Activated naive CD8-positive, alpha-beta T cell treated with anti-CD3 and anti-CD28 coated beads, Interleukin-2, amount 10 ng/mL, durations not matched to agents 7 days and 5 days (primary cell): Measurements from ENCODE around the gene MAN2A1. TPM values are rescaled to one million over a fixed set of nuclear protein-coding genes. Genes with fewer than 3 reads are reported as not detected.
"Not testable (repeated sequence)": the region's sequence is repeated elsewhere in the genome, so short reads cannot be mapped to it uniquely, and the experiment has no call there.

Experiments used
- ATAC-seq: fragments of 150-1000 bp; cut with Tn5 transposase; one replicate; pipeline ENCODE4 v1.10.0; 2021; ENCODE audit warnings: low read depth, moderate library complexity
- POLR2A ChIA-PET: fragments of 350-600 bp; sonication (Branson Sonifier 250); formaldehyde crosslinking; loops from one replicate; lab custom pipeline; 2021; ENCODE audit warnings: antibody characterized with exemption; lab: Charles Lee
- DNase-seq: peaks from one replicate; pipeline ENCODE4 v3.0.0; 2021
- H3K27ac Mint-ChIP-seq: one replicate; pipeline ENCODE4 v1.8.0; 2022; ENCODE audit warnings: mild to moderate bottlenecking, mixed read lengths
- H3K27me3 Mint-ChIP-seq: one replicate; pipeline ENCODE4 v1.8.0; 2022; ENCODE audit warnings: mild to moderate bottlenecking, moderate library complexity, mixed read lengths
- H3K36me3 Mint-ChIP-seq: one replicate; pipeline ENCODE4 v1.8.0; 2021; ENCODE audit warnings: mild to moderate bottlenecking, mixed read lengths
- H3K4me1 Mint-ChIP-seq: one replicate; pipeline ENCODE4 v1.8.0; 2021; ENCODE audit warnings: mixed read lengths
- H3K4me3 Mint-ChIP-seq: one replicate; pipeline ENCODE4 v1.8.0; 2022; ENCODE audit warnings: mild to moderate bottlenecking, moderate library complexity, mixed read lengths
- H3K9me3 Mint-ChIP-seq: one replicate; pipeline ENCODE4 v1.8.0; 2021; ENCODE audit warnings: mixed read lengths
- total RNA-seq, 2 experiments: library from RNA; stranded (reverse); gene quantifications; one replicate each; pipeline ENCODE4 v1.2.3, GENCODE V29; 2021

Gene MAN2A1
- total RNA-seq, 2 experiments from 2014 or later = 38.2 to 46.4 TPM

DNA sequence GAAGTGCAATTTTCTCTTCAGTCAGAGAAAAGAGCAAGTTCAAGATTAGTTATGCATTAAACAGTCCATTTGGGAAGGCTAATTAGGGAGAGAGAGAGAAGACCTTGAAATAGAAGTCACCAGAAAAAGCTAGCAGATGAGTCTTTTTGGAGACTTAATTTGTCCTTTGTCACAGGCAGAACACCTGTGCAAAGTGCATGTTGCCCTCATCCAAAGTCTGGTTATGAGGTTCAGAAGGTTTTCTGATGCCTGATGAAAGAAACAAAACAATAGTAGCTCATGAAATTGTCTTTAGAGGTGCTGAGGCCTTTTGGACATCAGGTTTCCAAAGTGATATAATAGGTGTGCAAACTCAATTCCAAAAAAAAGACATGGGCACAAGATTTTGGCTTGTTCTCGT, 199.3 kb downstream of the MAN2A1 start:
- DNase-seq = no peak
- POLR2A ChIA-PET = no interaction called here
- Mint-ChIP-seq H3K4me3 (no peak overlapping the region), H3K9me3 (peaks cover 8% of the 10 kb centered on the region), H3K4me1 (no peaks in the 10 kb centered on the region), H3K27ac (no peak overlapping the region), H3K36me3 (peaks cover 3% of the 10 kb centered on the region), H3K27me3 (no peaks in the 10 kb centered on the region)
- ATAC-seq = no peak

- ATAC-seq, H3K36me3 Mint-ChIP-seq, H3K27me3 Mint-ChIP-seq, H3K9me3 Mint-ChIP-seq, H3K4me1 Mint-ChIP-seq, DNase-seq, POLR2A ChIA-PET, H3K27ac Mint-ChIP-seq, H3K4me3 Mint-ChIP-seq: not testable (repeated sequence)
These were observed 203.5 kb downstream of the MAN2A1 start for GRCh38 chr5:109893271-109893670.

DNA sequence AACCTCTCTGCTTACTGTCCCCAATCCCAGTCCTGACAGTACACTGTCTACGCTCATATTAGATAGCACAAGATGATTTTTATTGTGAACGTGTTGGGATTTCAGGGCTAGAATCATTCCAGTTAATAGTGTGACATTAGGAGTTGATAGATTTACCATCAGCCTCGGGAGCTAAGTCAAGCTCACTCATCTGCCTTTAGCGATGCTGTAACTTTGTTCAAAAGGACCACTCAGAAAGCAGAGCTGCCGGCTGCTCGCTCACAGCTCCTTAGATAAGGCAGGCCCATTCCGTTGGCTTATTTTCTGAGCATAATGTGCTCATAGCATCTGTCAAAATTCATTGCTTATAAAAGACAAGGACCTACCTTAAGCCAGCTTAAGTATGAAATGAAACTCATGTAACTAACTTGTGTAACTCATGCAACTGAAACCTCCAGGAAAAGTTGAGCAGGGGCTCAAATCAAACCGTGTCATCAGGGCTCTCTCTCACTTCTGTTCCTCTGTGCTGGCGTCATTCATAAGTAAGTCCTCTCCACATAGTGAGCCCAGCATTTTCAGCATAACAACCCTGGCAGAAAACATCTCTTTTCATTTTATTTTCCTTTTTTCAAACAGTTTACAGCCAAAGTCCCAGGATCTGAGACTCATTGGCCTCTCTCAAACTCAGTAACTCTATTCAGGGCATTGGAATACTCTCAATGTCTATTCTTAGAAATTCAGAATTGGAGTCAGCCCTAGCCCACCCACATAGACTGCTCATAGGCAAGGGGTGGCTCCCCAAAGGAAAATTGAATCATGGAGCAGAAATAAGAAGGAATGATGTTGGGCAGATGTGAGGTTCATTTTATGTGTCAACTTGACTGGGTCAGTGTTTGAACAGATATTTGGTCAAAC, 208.8 kb downstream of the MAN2A1 start:
- no peaks in the 10 kb centered on the region for H3K4me1 Mint-ChIP-seq
- DNase-seq = no peak
- no peaks in the 10 kb centered on the region for H3K27me3 Mint-ChIP-seq
- H3K27ac Mint-ChIP-seq = no peak overlapping the region
- no peak for ATAC-seq
- POLR2A ChIA-PET = no interaction called here
- H3K9me3 Mint-ChIP-seq = peaks cover 2% of the 10 kb centered on the region
- no peak overlapping the region for H3K4me3 Mint-ChIP-seq
- no peaks in the 10 kb centered on the region for H3K36me3 Mint-ChIP-seq

DNA sequence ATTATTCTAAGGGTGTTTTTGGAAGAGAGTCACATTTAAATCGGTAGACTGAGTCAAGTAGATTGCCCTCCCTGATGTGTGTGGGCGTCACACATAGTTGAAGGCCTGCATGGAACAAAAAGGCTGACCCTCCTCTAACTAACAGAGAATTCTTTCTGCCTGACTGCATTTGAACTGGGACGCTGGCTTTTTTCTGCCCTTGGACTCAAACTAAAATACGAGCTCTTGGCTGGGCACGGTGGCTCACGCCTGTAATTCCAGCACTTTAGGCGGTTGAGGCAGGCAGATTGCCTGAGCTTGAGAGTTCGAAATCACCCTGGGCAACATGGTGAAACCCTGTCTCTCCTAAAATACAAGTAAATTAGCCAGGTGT, 209.4 kb downstream of the MAN2A1 start:
- Mint-ChIP-seq H3K36me3 (no peaks in the 10 kb centered on the region), H3K4me1 (no peaks in the 10 kb centered on the region), H3K9me3 (no peaks in the 10 kb centered on the region), H3K27me3 (no peaks in the 10 kb centered on the region), H3K4me3 (no peak overlapping the region), H3K27ac (no peak overlapping the region)
- ATAC-seq (no peak), DNase-seq (no peak)
- POLR2A ChIA-PET = no interaction called here

- Mint-ChIP-seq H3K27ac (no peak overlapping the region), H3K4me1 (no peaks in the 10 kb centered on the region), H3K36me3 (no peaks in the 10 kb centered on the region), H3K9me3 (no peaks in the 10 kb centered on the region), H3K27me3 (no peaks in the 10 kb centered on the region), H3K4me3 (no peak overlapping the region)
- DNase-seq (no peak), ATAC-seq (no peak)
- POLR2A ChIA-PET = no interaction called here
These were observed 210.7 kb downstream of the MAN2A1 start for GRCh38 chr5:109900461-109900860.

DNA sequence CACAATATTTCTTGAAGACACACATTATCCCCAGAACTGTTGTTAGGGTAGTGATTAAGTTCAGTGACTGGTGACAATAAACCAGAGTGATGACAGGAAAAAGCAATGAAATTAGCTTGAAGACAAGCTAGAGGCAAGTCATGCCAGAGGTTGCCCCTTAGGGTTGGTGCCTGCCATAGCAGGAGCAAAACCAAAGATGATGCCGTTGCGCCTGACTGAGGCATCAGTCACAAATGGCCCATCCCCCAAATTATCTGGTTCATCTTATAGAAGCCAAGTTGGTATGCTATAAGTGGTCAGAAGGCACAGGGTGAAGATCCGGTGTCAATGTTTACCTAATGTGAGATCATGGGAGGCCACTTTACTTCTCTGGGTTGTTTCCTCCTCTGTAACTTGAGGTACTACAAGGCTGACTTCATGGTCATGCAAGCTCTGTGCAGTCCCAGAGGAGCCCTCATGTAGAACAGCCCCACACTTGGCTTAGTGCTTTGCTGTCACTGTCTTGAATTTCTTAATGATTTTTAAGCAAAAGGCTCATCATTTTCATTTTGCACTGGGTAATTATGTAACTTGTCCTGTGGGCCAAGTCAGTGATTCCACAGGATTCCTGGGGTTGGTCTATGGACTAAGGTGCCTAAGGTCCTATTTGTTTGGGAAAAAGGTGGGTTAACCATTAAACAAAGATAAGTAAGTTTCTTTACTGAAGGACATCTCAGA, 211.3 kb downstream of the MAN2A1 start:
- H3K4me1 Mint-ChIP-seq = no peaks in the 10 kb centered on the region
- no peaks in the 10 kb centered on the region for H3K9me3 Mint-ChIP-seq
- no peaks in the 10 kb centered on the region for H3K36me3 Mint-ChIP-seq
- no peak overlapping the region for H3K4me3 Mint-ChIP-seq
- H3K27me3 Mint-ChIP-seq = no peaks in the 10 kb centered on the region
- DNase-seq (no peak), ATAC-seq (no peak)
- POLR2A ChIA-PET = no interaction called here
- no peak overlapping the region for H3K27ac Mint-ChIP-seq

DNA sequence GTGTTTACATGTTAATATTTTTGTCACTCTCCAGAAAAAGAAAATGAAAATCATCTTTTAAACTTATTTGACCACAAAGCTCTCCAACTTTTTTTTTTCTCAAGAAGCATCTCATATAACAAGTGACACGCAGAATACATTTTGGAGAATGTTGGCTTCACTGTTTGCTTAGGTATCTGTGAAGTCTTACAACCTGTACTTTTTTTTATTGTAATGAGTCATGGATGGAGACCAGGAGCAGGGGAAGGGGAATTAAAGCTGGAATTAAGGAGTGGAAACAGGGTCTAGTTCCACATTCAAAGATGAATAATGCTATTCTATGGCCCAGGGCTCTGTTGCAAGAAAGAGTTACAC, 211.9 kb downstream of the MAN2A1 start:
- H3K27me3 Mint-ChIP-seq = no peaks in the 10 kb centered on the region
- no peaks in the 10 kb centered on the region for H3K36me3 Mint-ChIP-seq
- H3K9me3 Mint-ChIP-seq = no peaks in the 10 kb centered on the region
- DNase-seq (no peak), ATAC-seq (no peak)
- no peaks in the 10 kb centered on the region for H3K4me1 Mint-ChIP-seq
- no peak overlapping the region for H3K4me3 Mint-ChIP-seq
- POLR2A ChIA-PET = no interaction called here
- H3K27ac Mint-ChIP-seq = no peak overlapping the region

GRCh38 chr5:109903061-109903460, 213.3 kb downstream of the MAN2A1 start:
- Mint-ChIP-seq H3K4me1 (no peaks in the 10 kb centered on the region), H3K9me3 (peaks cover 2% of the 10 kb centered on the region), H3K27ac (no peak overlapping the region), H3K27me3 (no peaks in the 10 kb centered on the region), H3K4me3 (no peak overlapping the region), H3K36me3 (no peaks in the 10 kb centered on the region)
- no peak for ATAC-seq
- POLR2A ChIA-PET = no interaction called here
- DNase-seq = no peak

DNA sequence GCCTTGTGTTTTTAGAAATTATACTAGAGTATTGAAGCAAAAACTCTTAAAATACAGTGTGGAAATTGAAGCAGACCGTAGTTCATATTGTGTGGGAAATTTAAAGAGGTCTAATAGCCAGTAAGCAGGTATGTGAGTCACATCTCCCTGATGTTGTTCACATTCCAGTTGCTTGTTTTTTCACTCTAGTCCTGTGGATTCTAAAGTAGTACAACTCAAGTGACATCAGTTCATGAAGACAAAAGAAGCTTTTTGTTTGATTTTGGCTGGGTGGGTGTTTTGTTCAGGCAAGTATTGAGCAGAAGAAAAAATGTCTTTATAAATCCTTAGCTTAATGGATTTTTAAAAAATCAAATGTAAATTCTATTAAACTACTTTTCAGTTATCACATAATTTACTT, 216.2 kb downstream of the MAN2A1 start:
- Mint-ChIP-seq H3K36me3 (no peaks in the 10 kb centered on the region), H3K4me3 (no peak overlapping the region), H3K4me1 (no peaks in the 10 kb centered on the region), H3K9me3 (peaks cover 2% of the 10 kb centered on the region), H3K27ac (no peak overlapping the region), H3K27me3 (no peaks in the 10 kb centered on the region)
- no peak for DNase-seq
- POLR2A ChIA-PET = no interaction called here
- ATAC-seq = no peak

DNA sequence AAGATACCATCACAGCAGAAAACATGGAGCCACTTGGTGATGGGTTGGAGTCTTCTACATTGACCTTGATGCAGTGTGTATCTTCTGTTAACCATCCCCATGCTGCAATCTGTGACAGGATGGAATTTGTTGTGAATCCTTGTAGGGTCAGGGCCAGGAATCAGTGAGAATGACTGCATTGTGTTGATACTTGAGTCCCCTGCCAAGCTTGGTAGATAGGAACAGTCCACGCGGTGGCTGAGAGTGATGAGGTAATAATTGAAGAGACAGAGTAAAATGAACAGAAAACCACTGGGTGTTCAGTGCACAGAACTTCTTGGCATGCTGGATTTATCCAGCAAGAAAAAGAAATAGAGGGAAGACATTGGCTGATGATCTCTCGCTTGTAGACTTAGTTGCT, 217.5 kb downstream of the MAN2A1 start:
- Mint-ChIP-seq H3K4me3 (no peak overlapping the region), H3K9me3 (peaks cover 2% of the 10 kb centered on the region), H3K4me1 (no peaks in the 10 kb centered on the region), H3K27ac (no peak overlapping the region), H3K27me3 (no peaks in the 10 kb centered on the region), H3K36me3 (no peaks in the 10 kb centered on the region)
- DNase-seq = no peak
- ATAC-seq = no peak
- POLR2A ChIA-PET = no interaction called here

GRCh38 chr5:109907731-109908130, 218.0 kb downstream of the MAN2A1 start:
- Mint-ChIP-seq H3K9me3 (peaks cover 2% of the 10 kb centered on the region), H3K4me3 (no peak overlapping the region), H3K27ac (no peak overlapping the region), H3K36me3 (no peaks in the 10 kb centered on the region), H3K4me1 (no peaks in the 10 kb centered on the region), H3K27me3 (no peaks in the 10 kb centered on the region)
- no peak for DNase-seq
- ATAC-seq = no peak
- POLR2A ChIA-PET = no interaction called here

DNA sequence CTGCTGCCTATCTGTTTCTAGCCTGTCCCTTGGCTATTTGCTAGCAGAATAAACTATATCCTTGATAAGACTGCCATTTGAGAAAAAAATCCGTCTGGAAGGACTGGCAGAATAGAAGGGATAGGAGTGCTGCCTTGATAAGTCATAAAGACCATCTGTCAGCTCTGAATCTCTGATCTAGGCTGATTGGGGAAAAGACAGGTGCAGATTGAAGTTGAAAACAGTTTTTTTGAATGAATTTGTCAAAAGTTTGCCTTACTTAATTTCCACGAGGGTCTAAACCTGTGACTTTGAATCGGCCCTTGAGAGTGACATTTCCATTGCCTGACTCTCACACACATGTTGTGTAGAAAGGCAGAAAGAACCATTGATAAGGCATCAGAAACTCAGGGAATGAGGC, 218.6 kb downstream of the MAN2A1 start:
- Mint-ChIP-seq H3K9me3 (peaks cover 2% of the 10 kb centered on the region), H3K36me3 (no peaks in the 10 kb centered on the region), H3K27ac (no peak overlapping the region), H3K4me1 (no peaks in the 10 kb centered on the region), H3K27me3 (no peaks in the 10 kb centered on the region), H3K4me3 (no peak overlapping the region)
- POLR2A ChIA-PET = no interaction called here
- no peak for ATAC-seq
- no peak for DNase-seq

DNA sequence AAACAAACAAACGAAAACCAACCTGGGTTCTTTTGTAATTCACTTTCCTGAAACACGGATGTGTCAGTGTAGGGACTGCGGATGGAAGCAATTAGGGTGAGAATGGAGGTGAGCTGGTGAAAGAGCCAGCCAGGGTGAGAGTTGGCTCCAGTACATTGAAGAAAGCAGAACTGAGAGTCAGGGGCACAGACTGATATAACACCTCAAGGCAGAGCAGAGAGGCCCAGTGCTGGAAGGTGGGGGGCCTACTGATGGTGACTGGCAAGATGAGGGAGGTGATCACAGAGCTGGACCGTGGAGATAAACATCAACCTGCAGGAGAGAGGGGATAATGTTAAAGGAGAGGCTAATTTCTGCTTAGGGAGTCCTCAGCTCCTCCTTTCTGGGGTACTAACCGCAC, 221.1 kb downstream of the MAN2A1 start:
- H3K27ac Mint-ChIP-seq = no peak overlapping the region
- no peak for ATAC-seq
- peaks cover 4% of the 10 kb centered on the region for H3K9me3 Mint-ChIP-seq
- no peaks in the 10 kb centered on the region for H3K36me3 Mint-ChIP-seq
- H3K4me3 Mint-ChIP-seq = no peak overlapping the region
- H3K4me1 Mint-ChIP-seq = no peaks in the 10 kb centered on the region
- POLR2A ChIA-PET = no interaction called here
- DNase-seq = no peak
- no peaks in the 10 kb centered on the region for H3K27me3 Mint-ChIP-seq

- H3K27me3 Mint-ChIP-seq = no peaks in the 10 kb centered on the region
- H3K36me3 Mint-ChIP-seq = no peaks in the 10 kb centered on the region
- H3K4me3 Mint-ChIP-seq = no peak overlapping the region
- H3K4me1 Mint-ChIP-seq = no peaks in the 10 kb centered on the region
- POLR2A ChIA-PET = no interaction called here
- H3K27ac Mint-ChIP-seq = no peak overlapping the region
- peaks cover 4% of the 10 kb centered on the region for H3K9me3 Mint-ChIP-seq
- DNase-seq = no peak
- ATAC-seq = no peak
These were observed 222.0 kb downstream of the MAN2A1 start for GRCh38 chr5:109911731-109912130.
